Peyer's patch (tissue), 4 donors: ENCODE results near the gene HTR7. TPM values are rescaled to one million over a fixed set of nuclear protein-coding genes. Genes with fewer than 3 reads are reported as not detected.
A peak's percentile ranks its signal among the peaks of the same experiment; 100 is the strongest.

Experiments
- DNase-seq, 3 donors: peaks; one replicate each; pipeline ENCODE4 v3.0.0-alpha.2; 2017 to 2019
- H3K27ac ChIP-seq, 4 donors: fragments of 200-600 bp; sonication (generic); one replicate each; pipeline ENCODE4 v1.5.1; 2016 to 2019
- H3K27me3 ChIP-seq, 2 donors: fragments of 200-600 bp; sonication (generic); one replicate each; pipeline ENCODE4 v1.5.1; 2019
- H3K36me3 ChIP-seq, 3 donors: fragments of 200-600 bp; sonication (generic); one replicate each; pipeline ENCODE4 v1.5.1; 2016 to 2019
- H3K4me1 ChIP-seq, 4 donors: fragments of 200-600 bp; sonication (generic); one replicate each; pipeline ENCODE4 v1.5.1; 2016 to 2019
- H3K4me3 ChIP-seq, 4 donors: fragments of 200-600 bp; sonication (generic); 1 replicate in 3 of 4; 2 replicates in 1 of 4; pipeline ENCODE4 v1.5.1; 2016 to 2019; ENCODE audit warnings: mild to moderate bottlenecking in 1 of 4
- H3K9me3 ChIP-seq, 4 donors: fragments of 200-600 bp; sonication (generic); one replicate each; pipeline ENCODE4 v1.5.1; 2016 to 2019; ENCODE audit warnings: mild to moderate bottlenecking in 1 of 4
- POLR2A ChIP-seq, 2 donors: fragments of 450-650 bp; IDR thresholded peaks; one replicate each; pipeline ENCODE4 v1.5.1; 2017; ENCODE audit warnings: antibody characterized with exemption in 2 of 2, mild to moderate bottlenecking in 2 of 2, moderate library complexity in 2 of 2
- total RNA-seq, 4 donors: library from RNA; depleted of rRNA; stranded (reverse); fragments of >200 nt; gene quantifications; one replicate each; pipeline ENCODE4 v1.1.0, GENCODE V29; 2016
- TF ChIP-seq, protein P1 (sequence below), 6 experiments: fragments of 450-650 bp in 4 of 6; fragments of 200-600 bp in 2 of 6; sonication (generic) in 1 of 6; IDR thresholded peaks; one replicate each; pipeline ENCODE4 v1.5.1; 2017 to 2019; ENCODE audit warnings: antibody characterized with exemption in 6 of 6, mild to moderate bottlenecking in 3 of 6, moderate library complexity in 1 of 6

HTR7 gene
- total RNA-seq, 4 donors from 2014 or later: 0.35 to 9.1 (median 0.85) TPM

DNA sequence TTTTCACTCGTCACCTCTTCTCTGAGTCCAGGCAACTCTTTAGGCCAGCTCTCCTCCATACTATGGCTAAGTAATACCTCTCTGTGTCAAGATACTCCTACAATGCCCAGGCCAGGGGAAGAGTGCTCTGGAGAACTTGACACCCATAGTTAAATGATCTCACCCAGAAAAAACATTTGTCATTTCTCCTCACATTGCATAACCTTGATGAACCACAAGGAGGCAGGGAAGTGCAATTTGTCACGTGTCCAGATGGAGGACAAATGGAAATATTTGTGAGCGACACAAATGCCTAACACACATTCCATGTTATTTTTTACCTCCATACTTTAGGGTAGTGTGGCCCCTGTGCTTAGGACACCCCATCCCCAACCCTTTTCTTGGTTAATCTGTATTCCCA is 78.3 kb downstream of the HTR7 start:
- Histone ChIP-seq H3K4me3 (no peak overlapping the region), H3K27ac (no peak overlapping the region), H3K4me1 (no peaks in the 10 kb centered on the region), H3K27me3 (no peaks in the 10 kb centered on the region), H3K36me3 (no peaks in the 10 kb centered on the region), H3K9me3 (no peaks in the 10 kb centered on the region)
- no peak for DNase-seq
- TF ChIP-seq, protein P1, sequence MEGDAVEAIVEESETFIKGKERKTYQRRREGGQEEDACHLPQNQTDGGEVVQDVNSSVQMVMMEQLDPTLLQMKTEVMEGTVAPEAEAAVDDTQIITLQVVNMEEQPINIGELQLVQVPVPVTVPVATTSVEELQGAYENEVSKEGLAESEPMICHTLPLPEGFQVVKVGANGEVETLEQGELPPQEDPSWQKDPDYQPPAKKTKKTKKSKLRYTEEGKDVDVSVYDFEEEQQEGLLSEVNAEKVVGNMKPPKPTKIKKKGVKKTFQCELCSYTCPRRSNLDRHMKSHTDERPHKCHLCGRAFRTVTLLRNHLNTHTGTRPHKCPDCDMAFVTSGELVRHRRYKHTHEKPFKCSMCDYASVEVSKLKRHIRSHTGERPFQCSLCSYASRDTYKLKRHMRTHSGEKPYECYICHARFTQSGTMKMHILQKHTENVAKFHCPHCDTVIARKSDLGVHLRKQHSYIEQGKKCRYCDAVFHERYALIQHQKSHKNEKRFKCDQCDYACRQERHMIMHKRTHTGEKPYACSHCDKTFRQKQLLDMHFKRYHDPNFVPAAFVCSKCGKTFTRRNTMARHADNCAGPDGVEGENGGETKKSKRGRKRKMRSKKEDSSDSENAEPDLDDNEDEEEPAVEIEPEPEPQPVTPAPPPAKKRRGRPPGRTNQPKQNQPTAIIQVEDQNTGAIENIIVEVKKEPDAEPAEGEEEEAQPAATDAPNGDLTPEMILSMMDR (IDR thresholded peaks at IDR 0.05): no peak
- no peak for TF ChIP-seq POLR2A (IDR thresholded peaks at IDR 0.05)

DNA sequence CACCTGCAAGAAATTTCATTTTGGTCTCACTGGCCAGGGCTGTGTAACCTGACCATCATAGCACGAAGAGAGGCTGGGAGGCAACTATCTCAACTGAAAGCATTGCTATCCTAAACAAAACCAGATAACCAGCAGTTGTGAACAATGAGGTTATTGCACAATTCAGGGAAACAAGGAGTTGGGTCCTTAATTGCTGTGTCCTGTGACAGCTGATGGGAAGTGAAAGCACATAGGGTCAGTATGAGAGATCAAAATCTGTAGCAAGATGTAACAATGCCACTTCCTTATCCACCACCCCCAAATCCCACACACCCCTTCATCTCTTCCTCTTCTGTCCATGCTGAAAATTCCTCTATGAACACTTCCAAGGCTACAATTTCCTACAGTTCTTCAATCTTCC is 80.2 kb downstream of the HTR7 start:
- Histone ChIP-seq H3K4me3 (no peak overlapping the region), H3K4me1 (no peaks in the 10 kb centered on the region), H3K27ac (no peak overlapping the region), H3K36me3 (no peaks in the 10 kb centered on the region), H3K9me3 (no peaks in the 10 kb centered on the region), H3K27me3 (no peaks in the 10 kb centered on the region)
- DNase-seq: no peak
- TF ChIP-seq, protein P1 (IDR thresholded peaks at IDR 0.05): no peak
- TF ChIP-seq POLR2A (IDR thresholded peaks at IDR 0.05): no peak

DNA sequence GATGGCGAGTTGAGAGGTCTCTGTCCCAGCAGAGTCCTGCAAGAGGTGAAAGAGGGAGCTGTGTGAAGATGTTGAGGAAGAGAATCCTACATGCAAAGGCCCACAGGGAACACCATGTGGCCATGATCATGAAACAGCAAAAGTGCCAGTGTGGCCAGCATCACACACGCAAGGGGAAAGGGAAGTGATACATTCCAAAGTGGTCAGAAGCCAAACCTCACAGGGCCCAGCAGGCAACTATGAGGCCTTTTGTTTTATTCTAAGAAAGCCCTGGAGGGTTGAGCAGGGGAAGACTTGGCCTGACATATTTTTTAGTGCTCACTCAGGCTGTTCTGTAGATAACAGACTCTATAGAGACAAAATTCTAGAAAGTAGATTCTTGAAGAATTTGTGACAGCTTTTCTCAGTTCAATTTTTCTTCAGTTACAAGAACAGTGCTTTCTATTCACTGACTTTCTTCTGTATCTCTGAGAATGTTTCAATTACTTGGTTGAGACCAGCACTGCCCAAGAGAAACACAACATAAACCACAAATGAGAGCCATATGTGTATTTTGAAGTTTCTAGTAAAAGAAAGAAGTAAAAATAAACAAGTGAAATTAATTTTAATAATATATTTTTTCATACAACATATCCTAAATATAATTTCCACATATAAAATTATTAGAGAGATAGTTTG is 82.3 kb downstream of the HTR7 start:
- Histone ChIP-seq H3K36me3 (no peaks in the 10 kb centered on the region), H3K4me3 (no peak overlapping the region), H3K27ac (no peak overlapping the region), H3K4me1 (no peaks in the 10 kb centered on the region), H3K27me3 (no peaks in the 10 kb centered on the region), H3K9me3 (no peaks in the 10 kb centered on the region)
- TF ChIP-seq, protein P1 (IDR thresholded peaks at IDR 0.05): no peak
- TF ChIP-seq POLR2A (IDR thresholded peaks at IDR 0.05): no peak
- no peak for DNase-seq

DNA sequence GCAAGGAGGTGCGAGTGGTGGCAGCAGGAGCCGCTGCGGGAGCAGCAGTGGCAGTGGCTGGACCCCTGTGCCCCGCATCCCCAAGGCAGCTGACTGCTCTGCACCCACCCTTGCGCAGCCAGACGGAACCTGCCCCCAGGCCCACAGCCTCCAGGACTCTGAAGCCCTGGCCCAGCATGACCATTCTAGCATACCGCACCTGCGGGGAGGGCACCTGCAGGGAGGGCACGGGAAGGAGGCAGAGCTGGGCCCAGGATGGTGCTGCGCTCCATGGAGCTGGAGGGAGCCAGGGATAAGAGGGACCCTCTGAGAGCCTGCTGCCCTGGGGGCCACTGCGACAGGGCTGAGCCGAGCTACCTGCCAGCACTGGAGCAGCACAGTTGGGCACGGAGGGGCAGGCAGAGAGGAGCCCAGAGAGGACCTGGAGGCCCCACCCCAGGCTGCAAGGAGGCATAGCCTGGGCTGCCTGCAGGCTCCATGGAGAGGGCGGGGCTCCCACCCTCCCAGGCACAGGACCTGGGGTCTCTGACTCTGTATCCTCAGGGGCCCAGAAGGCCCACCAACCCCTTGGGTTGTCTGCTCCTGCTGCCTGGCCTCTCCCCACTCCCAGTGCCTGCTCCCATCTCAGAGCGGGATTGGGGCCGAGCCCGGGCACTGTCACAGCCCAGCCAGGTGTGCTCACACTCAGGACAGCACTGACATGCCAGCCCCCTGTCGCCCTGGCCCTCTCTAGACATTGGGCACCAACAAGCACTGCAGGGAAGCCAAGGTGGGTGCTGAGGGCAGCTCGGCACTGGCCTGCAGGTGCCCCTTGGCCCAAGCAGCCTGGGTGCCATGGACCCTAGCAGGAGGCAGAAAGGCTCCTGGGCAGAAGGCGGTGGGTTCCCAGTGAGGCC is 87.6 kb downstream of the HTR7 start:
- Histone ChIP-seq H3K4me3 (no peak overlapping the region), H3K27me3 (no peaks in the 10 kb centered on the region), H3K27ac (no peak overlapping the region), H3K9me3 (no peaks in the 10 kb centered on the region), H3K4me1 (no peaks in the 10 kb centered on the region), H3K36me3 (no peaks in the 10 kb centered on the region)
- no peak for DNase-seq
- TF ChIP-seq, protein P1 (IDR thresholded peaks at IDR 0.05): no peak

DNA sequence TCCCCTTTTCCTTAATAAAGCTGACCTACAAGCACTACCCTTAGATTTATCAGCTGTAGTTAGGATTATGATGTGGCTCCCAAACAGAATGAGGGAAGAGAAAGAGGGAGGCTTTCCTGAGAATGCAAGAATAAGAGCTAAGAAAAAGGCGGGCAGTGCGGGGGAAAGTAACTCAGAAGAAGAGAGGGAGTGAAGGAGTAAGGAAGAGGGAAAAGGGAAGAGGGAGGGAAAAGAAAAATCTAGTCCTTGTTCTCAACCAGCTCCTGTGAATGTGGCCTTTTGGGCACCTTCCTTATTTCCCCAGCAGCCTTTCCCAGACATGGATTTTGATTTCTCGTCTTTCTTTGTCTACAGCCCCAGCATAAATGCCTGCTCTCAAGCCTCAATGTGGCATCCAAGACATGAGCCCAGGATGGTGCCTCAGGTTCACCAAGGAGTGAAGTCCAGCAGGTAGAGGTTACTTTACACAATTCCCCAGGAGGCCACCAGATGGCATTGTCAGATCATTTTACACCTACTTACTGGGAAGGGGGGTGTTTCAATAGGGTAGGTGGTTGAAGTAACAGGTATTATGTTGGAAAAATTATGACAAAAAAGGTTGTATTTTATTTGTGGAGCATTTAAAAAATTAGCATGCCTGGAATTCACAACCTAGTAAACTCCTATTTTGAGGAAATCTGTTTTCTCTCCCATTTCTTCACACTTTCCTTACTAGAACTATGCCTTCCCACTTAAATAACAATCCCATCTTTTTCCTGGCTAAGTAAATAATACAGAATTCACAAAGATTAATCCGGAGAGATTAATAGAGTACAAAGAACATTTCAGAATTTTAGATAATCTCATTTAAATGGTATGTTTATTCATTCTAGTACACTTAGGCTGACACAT is 106.5 kb downstream of the HTR7 start:
- Histone ChIP-seq H3K4me1 (no peaks in the 10 kb centered on the region), H3K4me3 (no peak overlapping the region), H3K27me3 (no peaks in the 10 kb centered on the region), H3K27ac (no peak overlapping the region), H3K36me3 (no peaks in the 10 kb centered on the region), H3K9me3 (no peaks in the 10 kb centered on the region)
- TF ChIP-seq POLR2A (IDR thresholded peaks at IDR 0.05): no peak
- TF ChIP-seq, protein P1 (IDR thresholded peaks at IDR 0.05): peak; percentile 21 to 66 (median 50)
- peak in 2 of 3 donors; percentile 19 to 62 for DNase-seq
